Measurements from ENCODE around the gene HAO1.

GRCh38 chr20:7836076-7836475, 104.2 kb downstream of the HAO1 start:
- TF ChIP-seq SIN3A (IDR thresholded peaks at IDR 0.05; ENCODE audit: borderline replicate concordance, low read depth, low read length) (no peak), EZH2phosphoT487 (IDR thresholded peaks at IDR 0.05; ENCODE audit: borderline replicate concordance, low read depth) (no peak), CTCF (IDR thresholded peaks at IDR 0.05) (no peak), YY1 (IDR thresholded peaks at IDR 0.05; ENCODE audit: low read depth) (no peak), JUND (IDR thresholded peaks at IDR 0.05) (no peak), ZBTB33 (IDR thresholded peaks at IDR 0.05; ENCODE audit: borderline replicate concordance, low read depth) (no peak)

All from SK-N-SH (cell line).